ENCODE data around the gene KLK1. TPM values are rescaled to one million over a fixed set of nuclear protein-coding genes. Genes with fewer than 3 reads are reported as not detected.
A peak's percentile ranks its signal among the peaks of the same experiment; 100 is the strongest.

KLK1 gene
- total and polyA plus RNA-seq, 2 of the 13 experiments (the other 11 are each of a cell fraction or from before 2014, with no cell fraction given): not detected

DNA sequence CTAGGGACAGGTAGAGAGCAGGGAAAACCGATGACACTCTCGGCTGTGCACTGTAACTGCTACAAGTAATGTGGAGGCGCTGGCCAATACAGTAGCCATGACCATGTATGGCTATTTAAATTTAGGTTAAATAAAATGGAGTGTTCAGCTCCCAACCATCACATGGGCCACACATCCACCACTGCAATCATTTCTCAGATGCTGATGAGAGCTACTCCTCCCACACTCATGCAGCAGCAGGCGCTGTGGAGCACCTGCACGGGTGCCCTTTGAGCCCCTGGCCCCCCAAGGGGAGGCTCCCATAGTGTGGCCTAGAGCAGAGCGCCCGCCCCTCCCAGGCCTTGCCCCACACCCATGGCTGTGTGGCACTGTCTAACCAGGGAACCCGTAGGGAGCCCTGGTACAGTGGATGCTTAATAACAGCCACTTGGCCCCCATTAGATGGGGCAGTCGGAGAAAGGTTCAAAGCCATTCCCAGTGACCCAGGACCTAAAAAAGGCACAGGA lies 27.4 kb downstream of the KLK1 start (continued):
- TF ChIP-seq, protein P1, sequence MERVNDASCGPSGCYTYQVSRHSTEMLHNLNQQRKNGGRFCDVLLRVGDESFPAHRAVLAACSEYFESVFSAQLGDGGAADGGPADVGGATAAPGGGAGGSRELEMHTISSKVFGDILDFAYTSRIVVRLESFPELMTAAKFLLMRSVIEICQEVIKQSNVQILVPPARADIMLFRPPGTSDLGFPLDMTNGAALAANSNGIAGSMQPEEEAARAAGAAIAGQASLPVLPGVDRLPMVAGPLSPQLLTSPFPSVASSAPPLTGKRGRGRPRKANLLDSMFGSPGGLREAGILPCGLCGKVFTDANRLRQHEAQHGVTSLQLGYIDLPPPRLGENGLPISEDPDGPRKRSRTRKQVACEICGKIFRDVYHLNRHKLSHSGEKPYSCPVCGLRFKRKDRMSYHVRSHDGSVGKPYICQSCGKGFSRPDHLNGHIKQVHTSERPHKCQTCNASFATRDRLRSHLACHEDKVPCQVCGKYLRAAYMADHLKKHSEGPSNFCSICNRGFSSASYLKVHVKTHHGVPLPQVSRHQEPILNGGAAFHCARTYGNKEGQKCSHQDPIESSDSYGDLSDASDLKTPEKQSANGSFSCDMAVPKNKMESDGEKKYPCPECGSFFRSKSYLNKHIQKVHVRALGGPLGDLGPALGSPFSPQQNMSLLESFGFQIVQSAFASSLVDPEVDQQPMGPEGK (CRISPR knock-in tag; IDR thresholded peaks at IDR 0.05): peak; percentile 69
- TF ChIP-seq HOXA3 (CRISPR knock-in tag; IDR thresholded peaks at IDR 0.05): no peak
- no peak for TF ChIP-seq RBAK (CRISPR knock-in tag; IDR thresholded peaks at IDR 0.05)
- TF ChIP-seq, protein P2, sequence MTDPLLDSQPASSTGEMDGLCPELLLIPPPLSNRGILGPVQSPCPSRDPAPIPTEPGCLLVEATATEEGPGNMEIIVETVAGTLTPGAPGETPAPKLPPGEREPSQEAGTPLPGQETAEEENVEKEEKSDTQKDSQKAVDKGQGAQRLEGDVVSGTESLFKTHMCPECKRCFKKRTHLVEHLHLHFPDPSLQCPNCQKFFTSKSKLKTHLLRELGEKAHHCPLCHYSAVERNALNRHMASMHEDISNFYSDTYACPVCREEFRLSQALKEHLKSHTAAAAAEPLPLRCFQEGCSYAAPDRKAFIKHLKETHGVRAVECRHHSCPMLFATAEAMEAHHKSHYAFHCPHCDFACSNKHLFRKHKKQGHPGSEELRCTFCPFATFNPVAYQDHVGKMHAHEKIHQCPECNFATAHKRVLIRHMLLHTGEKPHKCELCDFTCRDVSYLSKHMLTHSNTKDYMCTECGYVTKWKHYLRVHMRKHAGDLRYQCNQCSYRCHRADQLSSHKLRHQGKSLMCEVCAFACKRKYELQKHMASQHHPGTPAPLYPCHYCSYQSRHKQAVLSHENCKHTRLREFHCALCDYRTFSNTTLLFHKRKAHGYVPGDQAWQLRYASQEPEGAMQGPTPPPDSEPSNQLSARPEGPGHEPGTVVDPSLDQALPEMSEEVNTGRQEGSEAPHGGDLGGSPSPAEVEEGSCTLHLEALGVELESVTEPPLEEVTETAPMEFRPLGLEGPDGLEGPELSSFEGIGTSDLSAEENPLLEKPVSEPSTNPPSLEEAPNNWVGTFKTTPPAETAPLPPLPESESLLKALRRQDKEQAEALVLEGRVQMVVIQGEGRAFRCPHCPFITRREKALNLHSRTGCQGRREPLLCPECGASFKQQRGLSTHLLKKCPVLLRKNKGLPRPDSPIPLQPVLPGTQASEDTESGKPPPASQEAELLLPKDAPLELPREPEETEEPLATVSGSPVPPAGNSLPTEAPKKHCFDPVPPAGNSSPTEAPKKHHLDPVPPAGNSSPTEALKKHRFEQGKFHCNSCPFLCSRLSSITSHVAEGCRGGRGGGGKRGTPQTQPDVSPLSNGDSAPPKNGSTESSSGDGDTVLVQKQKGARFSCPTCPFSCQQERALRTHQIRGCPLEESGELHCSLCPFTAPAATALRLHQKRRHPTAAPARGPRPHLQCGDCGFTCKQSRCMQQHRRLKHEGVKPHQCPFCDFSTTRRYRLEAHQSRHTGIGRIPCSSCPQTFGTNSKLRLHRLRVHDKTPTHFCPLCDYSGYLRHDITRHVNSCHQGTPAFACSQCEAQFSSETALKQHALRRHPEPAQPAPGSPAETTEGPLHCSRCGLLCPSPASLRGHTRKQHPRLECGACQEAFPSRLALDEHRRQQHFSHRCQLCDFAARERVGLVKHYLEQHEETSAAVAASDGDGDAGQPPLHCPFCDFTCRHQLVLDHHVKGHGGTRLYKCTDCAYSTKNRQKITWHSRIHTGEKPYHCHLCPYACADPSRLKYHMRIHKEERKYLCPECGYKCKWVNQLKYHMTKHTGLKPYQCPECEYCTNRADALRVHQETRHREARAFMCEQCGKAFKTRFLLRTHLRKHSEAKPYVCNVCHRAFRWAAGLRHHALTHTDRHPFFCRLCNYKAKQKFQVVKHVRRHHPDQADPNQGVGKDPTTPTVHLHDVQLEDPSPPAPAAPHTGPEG (CRISPR knock-in tag; IDR thresholded peaks at IDR 0.05): no peak
- TF ChIP-seq ZFY (CRISPR knock-in tag; IDR thresholded peaks at IDR 0.05): no peak
- TF ChIP-seq JDP2 (CRISPR knock-in tag; IDR thresholded peaks at IDR 0.05; ENCODE audit: borderline replicate concordance): no peak
- TF ChIP-seq REPIN1 (CRISPR knock-in tag; IDR thresholded peaks at IDR 0.05; ENCODE audit: borderline replicate concordance, low read depth): no peak
- TF ChIP-seq, protein P3, sequence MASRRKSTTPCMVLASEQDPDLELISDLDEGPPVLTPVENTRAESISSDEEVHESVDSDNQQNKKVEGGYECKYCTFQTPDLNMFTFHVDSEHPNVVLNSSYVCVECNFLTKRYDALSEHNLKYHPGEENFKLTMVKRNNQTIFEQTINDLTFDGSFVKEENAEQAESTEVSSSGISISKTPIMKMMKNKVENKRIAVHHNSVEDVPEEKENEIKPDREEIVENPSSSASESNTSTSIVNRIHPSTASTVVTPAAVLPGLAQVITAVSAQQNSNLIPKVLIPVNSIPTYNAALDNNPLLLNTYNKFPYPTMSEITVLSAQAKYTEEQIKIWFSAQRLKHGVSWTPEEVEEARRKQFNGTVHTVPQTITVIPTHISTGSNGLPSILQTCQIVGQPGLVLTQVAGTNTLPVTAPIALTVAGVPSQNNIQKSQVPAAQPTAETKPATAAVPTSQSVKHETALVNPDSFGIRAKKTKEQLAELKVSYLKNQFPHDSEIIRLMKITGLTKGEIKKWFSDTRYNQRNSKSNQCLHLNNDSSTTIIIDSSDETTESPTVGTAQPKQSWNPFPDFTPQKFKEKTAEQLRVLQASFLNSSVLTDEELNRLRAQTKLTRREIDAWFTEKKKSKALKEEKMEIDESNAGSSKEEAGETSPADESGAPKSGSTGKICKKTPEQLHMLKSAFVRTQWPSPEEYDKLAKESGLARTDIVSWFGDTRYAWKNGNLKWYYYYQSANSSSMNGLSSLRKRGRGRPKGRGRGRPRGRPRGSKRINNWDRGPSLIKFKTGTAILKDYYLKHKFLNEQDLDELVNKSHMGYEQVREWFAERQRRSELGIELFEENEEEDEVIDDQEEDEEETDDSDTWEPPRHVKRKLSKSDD (CRISPR knock-in tag; IDR thresholded peaks at IDR 0.05; ENCODE audit: low read depth): no peak
- no peak for TF ChIP-seq NR1H2 (CRISPR knock-in tag; IDR thresholded peaks at IDR 0.05; ENCODE audit: borderline replicate concordance, low read depth)
- no peak for TF ChIP-seq SIX1 (CRISPR knock-in tag; IDR thresholded peaks at IDR 0.05; ENCODE audit: borderline replicate concordance)
- TF ChIP-seq, protein P4, sequence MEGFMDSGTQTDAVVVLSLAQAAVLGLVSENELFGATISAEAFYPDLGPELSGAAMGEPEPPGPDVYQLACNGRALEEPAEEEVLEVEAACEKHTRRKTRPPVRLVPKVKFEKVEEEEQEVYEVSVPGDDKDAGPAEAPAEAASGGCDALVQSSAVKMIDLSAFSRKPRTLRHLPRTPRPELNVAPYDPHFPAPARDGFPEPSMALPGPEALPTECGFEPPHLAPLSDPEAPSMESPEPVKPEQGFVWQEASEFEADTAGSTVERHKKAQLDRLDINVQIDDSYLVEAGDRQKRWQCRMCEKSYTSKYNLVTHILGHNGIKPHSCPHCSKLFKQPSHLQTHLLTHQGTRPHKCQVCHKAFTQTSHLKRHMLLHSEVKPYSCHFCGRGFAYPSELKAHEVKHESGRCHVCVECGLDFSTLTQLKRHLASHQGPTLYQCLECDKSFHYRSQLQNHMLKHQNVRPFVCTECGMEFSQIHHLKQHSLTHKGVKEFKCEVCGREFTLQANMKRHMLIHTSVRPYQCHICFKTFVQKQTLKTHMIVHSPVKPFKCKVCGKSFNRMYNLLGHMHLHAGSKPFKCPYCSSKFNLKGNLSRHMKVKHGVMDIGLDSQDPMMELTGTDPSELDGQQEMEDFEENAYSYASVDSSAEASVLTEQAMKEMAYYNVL (CRISPR knock-in tag; IDR thresholded peaks at IDR 0.05; ENCODE audit: borderline replicate concordance): 0 out of 2 replicates have a peak, but pooled peaks have one; percentile 43
- TF ChIP-seq BRD4 (CRISPR knock-in tag; IDR thresholded peaks at IDR 0.05): no peak
- TF ChIP-seq HNRNPL (IDR thresholded peaks at IDR 0.05; ENCODE audit: low read depth, low read length): 0 out of 2 replicates have a peak, but pooled peaks have one; percentile 53
- TF ChIP-seq SRSF1 (optimal IDR thresholded peaks at IDR 0.05; ENCODE audit: low read depth, low read length): no peak
- TF ChIP-seq RBFOX2 (IDR thresholded peaks at IDR 0.05; ENCODE audit: low read depth, low read length): peak; percentile 54; the same call in 1 of the 2 replicates
- TF ChIP-seq HDAC1 (CRISPR knock-in tag; IDR thresholded peaks at IDR 0.05): no peak
- no peak for TF ChIP-seq ARNT (IDR thresholded peaks at IDR 0.05)
- TF ChIP-seq HIVEP1 (CRISPR knock-in tag; IDR thresholded peaks at IDR 0.05): no peak

All from HepG2 (cell line).